ENCODE data around the gene RHOBTB3. TPM values are rescaled to one million over a fixed set of nuclear protein-coding genes. Genes with fewer than 3 reads are reported as not detected.

RHOBTB3 gene
- total RNA-seq, 1 donor from 2014 or later = 75.2 TPM

DNA sequence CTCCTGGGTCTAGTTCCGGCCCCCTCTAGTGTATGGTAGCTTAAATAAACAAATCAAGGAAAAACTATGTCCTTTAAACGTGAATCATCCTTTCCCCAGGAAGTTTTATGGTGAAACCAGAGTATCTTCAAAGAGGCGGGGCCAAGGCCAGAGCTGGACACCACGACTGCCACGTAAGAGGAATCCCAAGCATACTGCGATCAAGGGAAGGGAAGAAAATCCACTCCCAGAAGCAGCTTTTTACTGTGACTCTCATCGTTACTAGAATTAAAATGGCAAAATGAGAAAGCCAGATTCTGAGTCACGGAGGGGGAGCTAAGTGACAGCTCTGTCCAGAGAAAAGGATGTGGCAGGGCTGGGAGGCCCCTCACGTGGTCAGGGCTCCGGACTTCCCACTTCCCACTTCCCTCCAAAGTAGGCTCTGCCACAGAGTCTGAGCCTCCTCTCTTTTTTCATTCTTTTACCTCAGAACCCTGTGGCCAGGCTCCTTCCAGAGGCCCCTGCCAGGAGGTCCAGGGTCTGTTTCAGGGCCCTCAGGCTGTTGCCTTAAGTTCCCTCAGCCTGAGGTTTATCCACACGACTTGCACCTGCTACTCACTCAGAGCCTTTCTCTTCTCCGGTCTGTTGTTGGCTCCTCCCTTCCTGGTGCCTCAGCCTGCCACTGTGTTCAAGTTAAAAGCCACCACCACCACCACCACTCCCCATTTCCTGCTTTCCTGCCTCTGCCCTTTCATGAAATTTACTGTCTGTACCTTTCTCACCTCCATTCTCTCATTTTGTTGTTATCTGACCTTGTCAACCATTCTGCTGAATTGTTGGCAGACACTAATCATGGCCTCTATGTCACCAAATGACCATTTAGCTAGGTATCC is 92.8 kb downstream of the RHOBTB3 start:
- H3K4me1 Mint-ChIP-seq (ENCODE audit: low read depth) = peaks cover 35% of the 10 kb centered on the region
- H3K4me3 Mint-ChIP-seq (ENCODE audit: unreplicated experiment) = peak overlapping the region; percentile 89
- DNase-seq (ENCODE audit: low spot score) = no peak
- no peaks in the 10 kb centered on the region for H3K9me3 Mint-ChIP-seq (ENCODE audit: low read depth)
- no peaks in the 10 kb centered on the region for H3K36me3 Mint-ChIP-seq (ENCODE audit: low read depth)
- TF ChIP-seq, protein P1, sequence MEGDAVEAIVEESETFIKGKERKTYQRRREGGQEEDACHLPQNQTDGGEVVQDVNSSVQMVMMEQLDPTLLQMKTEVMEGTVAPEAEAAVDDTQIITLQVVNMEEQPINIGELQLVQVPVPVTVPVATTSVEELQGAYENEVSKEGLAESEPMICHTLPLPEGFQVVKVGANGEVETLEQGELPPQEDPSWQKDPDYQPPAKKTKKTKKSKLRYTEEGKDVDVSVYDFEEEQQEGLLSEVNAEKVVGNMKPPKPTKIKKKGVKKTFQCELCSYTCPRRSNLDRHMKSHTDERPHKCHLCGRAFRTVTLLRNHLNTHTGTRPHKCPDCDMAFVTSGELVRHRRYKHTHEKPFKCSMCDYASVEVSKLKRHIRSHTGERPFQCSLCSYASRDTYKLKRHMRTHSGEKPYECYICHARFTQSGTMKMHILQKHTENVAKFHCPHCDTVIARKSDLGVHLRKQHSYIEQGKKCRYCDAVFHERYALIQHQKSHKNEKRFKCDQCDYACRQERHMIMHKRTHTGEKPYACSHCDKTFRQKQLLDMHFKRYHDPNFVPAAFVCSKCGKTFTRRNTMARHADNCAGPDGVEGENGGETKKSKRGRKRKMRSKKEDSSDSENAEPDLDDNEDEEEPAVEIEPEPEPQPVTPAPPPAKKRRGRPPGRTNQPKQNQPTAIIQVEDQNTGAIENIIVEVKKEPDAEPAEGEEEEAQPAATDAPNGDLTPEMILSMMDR (IDR thresholded peaks at IDR 0.05) = no peak
- H3K27me3 Mint-ChIP-seq (ENCODE audit: low read depth) = no peaks in the 10 kb centered on the region
- peak overlapping the region; percentile 95 for H3K27ac Mint-ChIP-seq (ENCODE audit: unreplicated experiment)

DNA sequence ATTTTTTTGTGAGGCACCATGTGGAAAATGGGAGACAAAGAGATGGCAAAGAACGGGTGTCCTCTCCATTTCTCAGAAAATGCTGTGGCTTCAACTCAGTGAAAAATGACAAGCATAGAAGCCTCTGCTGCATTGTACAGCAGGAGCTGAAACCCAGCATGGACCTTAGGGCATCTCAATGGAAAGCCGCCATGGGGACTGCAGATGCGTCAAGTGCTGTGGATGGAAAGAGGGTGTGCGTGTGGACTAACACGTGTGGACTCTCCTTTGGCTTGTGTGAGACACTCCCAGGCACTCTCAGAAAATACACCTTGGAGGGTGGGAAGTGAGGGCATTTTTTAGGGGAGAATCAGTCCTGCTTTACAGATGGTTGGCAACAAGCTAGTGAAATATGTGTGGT is 93.6 kb downstream of the RHOBTB3 start:
- TF ChIP-seq, protein P1 (IDR thresholded peaks at IDR 0.05) = no peak
- Mint-ChIP-seq H3K4me3 (ENCODE audit: unreplicated experiment) (no peak overlapping the region), H3K36me3 (ENCODE audit: low read depth) (no peaks in the 10 kb centered on the region), H3K27ac (ENCODE audit: unreplicated experiment) (peak overlapping the region; percentile 95), H3K4me1 (ENCODE audit: low read depth) (peaks cover 32% of the 10 kb centered on the region), H3K27me3 (ENCODE audit: low read depth) (no peaks in the 10 kb centered on the region), H3K9me3 (ENCODE audit: low read depth) (no peaks in the 10 kb centered on the region)
- no peak for DNase-seq (ENCODE audit: low spot score)

DNA sequence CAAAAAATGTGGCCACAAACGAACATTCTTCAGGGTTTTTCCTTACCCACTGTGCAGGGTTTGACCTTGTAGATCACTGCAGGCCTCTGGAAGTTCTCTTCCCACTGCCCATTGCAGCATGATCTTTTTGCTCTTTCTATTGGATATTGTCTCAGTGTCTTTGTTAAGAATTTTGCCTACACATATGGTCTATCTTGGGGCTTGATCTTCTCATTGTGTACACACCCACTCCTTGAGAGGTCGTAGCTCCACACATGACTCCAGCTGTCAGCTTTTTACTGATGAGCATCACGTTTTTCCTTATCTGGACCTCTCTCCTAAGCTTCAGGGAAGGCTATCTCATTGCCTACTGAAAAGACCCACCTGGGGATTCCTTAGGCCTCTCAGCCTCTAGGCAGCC is 94.4 kb downstream of the RHOBTB3 start:
- no peak for DNase-seq (ENCODE audit: low spot score)
- H3K4me1 Mint-ChIP-seq (ENCODE audit: low read depth) = peaks cover 32% of the 10 kb centered on the region
- no peak overlapping the region for H3K27ac Mint-ChIP-seq (ENCODE audit: unreplicated experiment)
- no peaks in the 10 kb centered on the region for H3K36me3 Mint-ChIP-seq (ENCODE audit: low read depth)
- H3K27me3 Mint-ChIP-seq (ENCODE audit: low read depth) = no peaks in the 10 kb centered on the region
- no peaks in the 10 kb centered on the region for H3K9me3 Mint-ChIP-seq (ENCODE audit: low read depth)
- no peak overlapping the region for H3K4me3 Mint-ChIP-seq (ENCODE audit: unreplicated experiment)
- TF ChIP-seq, protein P1 (IDR thresholded peaks at IDR 0.05) = no peak

- no peaks in the 10 kb centered on the region for H3K9me3 Mint-ChIP-seq (ENCODE audit: low read depth)
- TF ChIP-seq, protein P1 (IDR thresholded peaks at IDR 0.05) = no peak
- H3K27ac Mint-ChIP-seq (ENCODE audit: unreplicated experiment) = no peak overlapping the region
- DNase-seq (ENCODE audit: low spot score) = no peak
- peaks cover 20% of the 10 kb centered on the region for H3K4me1 Mint-ChIP-seq (ENCODE audit: low read depth)
- no peaks in the 10 kb centered on the region for H3K27me3 Mint-ChIP-seq (ENCODE audit: low read depth)
- H3K4me3 Mint-ChIP-seq (ENCODE audit: unreplicated experiment) = no peak overlapping the region
- H3K36me3 Mint-ChIP-seq (ENCODE audit: low read depth) = no peaks in the 10 kb centered on the region
These were observed 96.1 kb downstream of the RHOBTB3 start for GRCh38 chr5:95826949-95827891.

DNA sequence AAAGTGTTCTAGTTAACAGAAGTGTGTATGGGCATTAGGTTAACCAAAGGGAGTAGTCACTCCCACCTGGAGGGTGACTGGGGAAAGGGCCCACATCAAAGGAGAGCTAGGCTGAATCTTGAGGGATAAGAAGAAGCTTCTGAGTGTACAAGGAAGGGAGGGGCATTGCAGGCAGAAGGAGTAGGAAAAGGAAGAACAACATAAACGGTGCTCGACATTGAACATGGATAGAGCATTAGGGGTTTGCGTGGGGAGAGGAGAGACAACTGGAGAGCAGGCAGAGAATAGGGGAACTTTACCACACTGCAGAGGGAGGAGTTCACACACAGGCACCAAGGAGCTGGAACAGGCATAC is 96.7 kb downstream of the RHOBTB3 start:
- H3K27me3 Mint-ChIP-seq (ENCODE audit: low read depth) = no peaks in the 10 kb centered on the region
- H3K27ac Mint-ChIP-seq (ENCODE audit: unreplicated experiment) = no peak overlapping the region

More for the DNA sequence above, 96.7 kb downstream of the RHOBTB3 start:
- DNase-seq (ENCODE audit: low spot score) = no peak
- Mint-ChIP-seq H3K4me1 (ENCODE audit: low read depth) (peaks cover 16% of the 10 kb centered on the region), H3K36me3 (ENCODE audit: low read depth) (no peaks in the 10 kb centered on the region), H3K9me3 (ENCODE audit: low read depth) (no peaks in the 10 kb centered on the region), H3K4me3 (ENCODE audit: unreplicated experiment) (no peak overlapping the region)
- TF ChIP-seq, protein P1 (IDR thresholded peaks at IDR 0.05) = no peak
